ENCODE results near the gene PEX14.
"Not testable (repeated sequence)": the region's sequence is repeated elsewhere in the genome, so short reads cannot be mapped to it uniquely, and the experiment has no call there.

The PEX14 gene

DNA sequence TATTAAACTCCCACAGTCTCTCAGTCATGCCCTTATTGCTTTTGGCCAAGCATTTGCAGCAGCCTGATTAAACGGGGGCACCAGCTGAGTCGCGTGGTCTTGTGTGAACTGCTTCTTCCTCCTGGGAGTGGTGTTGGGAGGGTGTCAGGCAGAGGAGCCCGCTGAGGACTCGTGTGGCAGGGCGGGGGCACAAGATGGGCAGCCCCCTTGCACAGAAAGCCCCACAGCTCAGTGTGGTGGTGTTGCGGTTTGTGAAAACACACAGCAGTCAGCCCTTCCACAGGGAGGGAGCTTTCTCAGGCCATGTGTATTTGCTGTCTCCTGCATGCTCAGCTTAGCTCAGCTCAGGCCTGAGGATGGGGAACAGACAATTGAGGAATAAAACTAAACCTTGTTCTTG is 22.4 kb downstream of the PEX14 start:
- DNase-seq: no peak

DNA sequence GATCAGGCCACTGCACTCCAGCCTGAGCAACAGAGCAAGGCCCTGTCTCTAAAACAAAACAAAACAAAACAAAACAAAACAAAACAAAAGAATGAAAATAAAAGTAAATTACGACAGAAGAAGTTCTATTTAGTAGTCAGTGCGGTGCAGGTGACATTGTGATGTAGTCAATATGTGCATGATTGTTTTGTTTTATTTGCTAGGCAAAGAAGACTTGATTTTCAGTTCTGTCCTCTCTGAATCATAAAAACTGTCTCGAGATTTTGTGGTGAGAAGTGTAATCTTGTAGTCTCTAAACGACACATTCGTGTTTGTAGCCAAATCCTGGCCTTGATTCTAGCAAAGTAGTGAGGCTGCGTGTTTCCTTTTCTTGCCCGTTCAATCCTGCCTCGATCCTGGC is 23.5 kb downstream of the PEX14 start:
- no peak for DNase-seq

DNA sequence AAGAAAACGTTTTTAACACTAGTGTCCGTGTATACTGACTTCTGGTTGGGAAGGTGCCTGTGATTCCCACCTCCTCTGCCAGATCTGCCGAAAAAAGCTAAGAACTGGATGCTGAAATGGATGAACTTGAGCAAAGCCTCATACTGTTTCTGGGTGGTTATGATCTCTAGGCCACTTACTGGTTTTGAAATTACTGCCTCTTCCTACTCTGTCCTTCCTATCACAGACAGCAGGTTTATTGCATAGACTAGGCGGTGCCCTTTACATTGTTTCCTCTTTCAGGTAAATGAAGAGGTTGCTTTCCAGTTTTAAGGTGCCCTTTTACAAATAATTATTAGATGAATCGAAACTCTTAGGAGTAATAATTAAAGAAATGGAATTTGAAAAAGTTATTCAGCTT is 27.5 kb downstream of the PEX14 start:
- DNase-seq: no peak

DNA sequence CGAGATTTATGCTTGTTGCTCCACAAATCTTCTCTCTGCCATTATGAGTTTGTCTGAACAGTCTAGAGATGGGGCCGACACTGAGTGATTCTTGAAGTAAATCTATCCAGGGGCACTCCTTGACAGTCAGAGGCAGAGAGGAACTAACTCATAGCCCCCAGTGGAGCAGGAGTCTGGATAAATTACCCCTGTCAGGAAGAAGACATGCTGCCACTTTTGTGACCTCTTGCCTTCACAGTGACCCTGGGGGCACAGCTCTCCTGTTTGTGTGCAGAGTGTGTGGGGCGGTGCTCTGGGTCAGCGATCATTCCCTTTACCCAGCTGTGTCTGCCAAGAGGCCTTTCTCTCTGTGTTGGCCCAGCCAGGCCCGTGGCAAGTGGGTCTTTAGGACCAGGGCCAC is 29.5 kb downstream of the PEX14 start:
- DNase-seq: no peak

DNA sequence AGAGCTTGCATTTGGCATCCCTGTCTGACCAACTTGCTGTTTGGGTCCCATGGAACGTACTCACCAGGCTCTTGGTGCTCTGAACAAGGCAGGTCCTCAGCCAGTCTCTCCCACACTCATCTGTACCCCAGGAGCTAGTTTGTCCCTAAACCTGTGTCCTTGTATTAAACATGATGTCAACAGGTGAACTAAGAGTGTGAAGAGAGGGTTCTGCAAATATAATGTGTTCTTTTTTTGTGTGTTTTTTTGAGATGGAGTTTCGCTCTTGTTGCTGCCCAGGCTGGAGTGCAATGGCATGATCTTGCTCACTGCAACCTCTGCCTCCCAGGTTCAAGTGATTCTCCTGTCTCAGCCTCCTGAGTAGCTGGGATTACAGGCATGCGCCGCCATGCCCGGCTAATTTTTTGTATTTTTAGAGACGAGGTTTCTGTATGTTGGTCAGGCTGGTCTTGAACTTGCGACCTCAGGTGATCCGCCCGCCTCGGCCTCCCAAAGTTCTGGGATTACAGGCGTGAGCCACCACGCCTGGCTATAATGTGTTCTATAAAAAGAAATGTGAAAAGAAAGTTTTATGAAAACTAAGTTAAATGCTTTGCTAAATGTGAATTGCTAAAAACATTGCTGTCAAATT is 31.4 kb downstream of the PEX14 start:
- not testable (repeated sequence) for DNase-seq

DNA sequence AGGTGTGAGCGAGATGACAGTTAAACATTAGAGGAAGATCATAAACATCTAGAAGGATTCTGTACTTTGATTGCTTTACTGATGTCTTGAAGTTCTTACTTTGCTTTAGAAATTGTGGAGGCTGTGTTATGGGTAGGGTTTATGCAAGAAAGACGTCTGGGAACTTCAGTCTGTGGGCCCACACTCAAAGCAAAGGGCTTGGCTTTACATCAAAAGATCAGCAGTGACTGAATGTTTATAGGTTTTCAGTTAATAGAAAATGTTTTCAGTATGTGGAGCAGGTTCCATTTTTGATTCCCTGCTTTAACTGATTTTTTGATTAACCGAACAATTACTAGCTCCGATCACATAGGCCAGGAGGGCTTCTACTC is 31.9 kb downstream of the PEX14 start:
- DNase-seq: no peak

DNA sequence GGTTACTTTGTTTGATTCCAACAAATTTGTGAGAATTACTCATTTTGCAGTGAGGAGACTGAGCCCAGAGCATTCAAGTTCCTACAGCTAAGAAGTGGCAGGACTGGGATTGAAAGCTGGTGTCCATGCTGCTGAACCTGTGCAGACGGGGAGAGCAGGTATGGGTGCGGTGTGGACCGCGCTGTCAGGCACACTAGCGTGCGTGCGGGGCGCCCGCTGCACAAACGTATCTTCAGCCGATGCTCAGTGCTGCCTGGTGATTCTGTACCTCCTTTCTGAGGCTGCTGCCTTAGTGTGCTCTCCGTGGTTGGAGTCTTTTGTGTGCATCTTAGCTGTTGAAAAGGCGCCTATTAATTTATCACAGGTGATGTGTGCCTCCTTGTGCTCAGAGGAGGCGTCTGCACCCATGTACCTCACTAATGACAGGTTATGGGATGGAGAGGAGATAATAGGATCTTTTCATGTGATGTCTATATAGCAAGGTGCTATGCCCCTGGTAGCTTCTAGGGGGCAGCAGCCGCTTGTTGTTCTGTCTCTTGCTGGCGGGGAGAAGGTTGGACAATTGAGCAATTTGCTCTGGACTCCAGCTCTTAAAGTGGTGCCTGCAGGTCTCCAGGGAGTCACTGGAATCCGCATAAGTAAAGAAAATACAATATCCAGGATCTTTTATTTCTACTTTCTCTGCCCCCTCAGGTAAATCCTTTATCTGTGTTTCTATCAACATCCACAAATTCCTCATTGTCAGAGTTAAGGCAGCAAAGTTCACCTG is 32.5 kb downstream of the PEX14 start:
- peak; percentile 81 to 91 for DNase-seq

DNA sequence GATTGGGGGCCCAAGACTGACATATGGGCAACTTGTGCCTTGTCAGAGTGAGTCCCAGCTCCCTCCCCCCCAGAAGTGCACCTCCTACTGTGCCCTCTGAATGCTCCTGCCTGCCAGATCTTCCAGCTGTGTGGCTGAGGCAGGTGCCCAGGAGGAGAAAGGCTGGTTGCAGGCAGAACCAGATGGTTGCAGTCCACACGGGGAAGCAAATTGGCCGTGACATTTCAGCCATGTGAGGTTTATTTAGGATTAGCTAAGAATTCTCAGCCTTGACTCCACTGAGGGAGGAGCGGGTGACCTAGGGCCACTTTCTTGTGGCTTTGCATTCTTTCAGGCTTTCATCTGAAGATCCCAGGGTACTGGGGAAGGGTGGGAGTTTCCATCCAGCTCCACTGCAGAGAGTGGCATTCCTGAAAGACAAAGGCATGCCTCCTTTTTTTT is 33.8 kb downstream of the PEX14 start:
- no peak for DNase-seq

DNA sequence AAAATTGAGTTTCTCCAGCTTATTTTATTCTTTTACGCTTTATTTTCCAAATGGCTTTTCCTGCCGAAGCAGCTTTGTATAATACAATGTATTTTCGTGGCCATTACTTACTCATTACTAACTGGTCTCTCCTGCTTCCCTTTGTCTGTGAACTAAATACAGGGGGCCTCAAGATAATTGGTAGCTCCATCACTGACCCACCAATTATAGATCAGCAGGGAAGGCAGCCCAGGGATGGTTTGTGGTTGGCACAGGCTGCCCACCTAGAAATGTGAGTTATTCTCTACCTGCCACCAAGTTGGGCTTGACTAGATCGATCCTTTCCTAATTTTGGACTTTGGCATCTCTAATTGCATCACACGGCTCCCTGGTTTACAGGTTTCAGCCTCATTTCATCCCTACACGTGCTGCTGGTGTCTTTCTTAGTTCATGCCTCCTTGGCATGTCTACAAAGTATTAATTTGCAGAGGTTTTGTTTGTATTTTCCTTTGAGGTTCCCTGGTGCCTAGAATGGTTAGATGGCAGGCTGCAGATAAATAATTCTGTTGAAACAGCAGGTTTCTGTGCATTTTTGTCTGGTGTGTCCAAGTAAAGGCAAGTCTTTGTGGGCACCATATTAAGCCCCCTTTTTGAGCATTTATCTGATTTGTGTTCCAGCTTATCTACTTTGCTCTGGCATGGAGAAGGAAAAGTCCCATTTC is 35.2 kb downstream of the PEX14 start:
- no peak for DNase-seq

DNA sequence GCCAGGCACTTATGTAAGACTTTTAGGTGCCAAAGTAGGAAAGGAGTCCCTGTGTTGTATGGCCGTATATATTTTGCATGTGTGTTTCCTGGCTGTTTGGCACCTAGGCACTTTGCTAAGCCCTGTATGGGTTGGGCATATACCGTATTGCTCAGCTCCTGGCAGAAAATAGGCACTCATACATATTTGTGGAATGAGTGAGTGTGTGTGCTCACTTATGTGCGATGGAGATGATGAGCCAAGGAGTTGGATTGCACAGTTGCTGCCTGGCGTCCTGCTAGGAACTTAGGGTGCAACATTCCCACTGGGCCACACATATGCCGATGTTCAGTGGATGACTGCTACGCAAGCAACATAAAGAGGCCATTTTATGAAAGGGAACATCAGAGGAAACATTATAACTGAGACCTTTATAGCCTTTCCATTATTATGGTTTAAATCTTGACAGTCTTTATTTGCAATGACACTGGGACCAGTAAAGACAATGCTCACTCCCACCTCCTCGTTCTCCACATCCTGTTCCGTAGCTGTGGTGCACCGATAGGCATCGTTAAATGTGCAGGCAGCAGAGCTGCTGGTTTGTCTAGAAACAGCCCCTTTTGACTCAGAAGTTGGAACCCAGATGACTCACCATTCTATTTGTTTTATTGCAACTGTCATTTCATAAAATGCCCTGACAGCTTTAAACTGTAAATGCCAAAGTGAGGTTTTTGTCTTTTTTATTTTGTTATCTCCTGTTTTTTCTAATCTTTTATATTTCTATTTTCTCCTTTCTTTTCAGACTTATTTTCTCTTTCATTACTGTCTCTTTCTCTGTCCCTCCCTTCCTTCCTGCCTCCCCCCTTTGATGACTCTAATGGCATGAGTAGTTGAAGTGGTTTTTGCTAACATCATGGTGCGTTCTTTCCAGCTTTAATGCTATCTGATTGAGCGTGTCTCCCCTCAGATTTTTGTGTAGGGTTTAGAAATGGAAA is 36.1 kb downstream of the PEX14 start:
- DNase-seq: peak; percentile 89 to 91

DNA sequence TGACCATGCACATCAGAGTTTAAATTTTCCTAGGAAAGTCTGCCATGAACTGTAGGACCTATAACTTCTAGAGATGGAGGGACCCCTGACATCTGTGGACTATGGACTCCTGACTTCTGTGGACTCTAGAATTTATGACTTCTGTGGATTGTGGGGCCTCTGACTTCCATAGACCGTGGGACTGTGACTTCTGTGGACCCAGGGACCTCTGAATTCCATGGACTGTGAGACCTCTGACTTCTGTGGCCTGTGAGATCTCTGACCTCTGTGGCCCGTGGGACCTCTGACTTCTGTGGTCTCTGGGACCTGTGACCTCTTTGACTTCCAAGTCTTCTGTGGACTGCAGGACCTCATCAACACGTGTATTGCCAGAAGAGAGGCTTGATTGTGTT is 36.7 kb downstream of the PEX14 start:
- DNase-seq: no peak

DNA sequence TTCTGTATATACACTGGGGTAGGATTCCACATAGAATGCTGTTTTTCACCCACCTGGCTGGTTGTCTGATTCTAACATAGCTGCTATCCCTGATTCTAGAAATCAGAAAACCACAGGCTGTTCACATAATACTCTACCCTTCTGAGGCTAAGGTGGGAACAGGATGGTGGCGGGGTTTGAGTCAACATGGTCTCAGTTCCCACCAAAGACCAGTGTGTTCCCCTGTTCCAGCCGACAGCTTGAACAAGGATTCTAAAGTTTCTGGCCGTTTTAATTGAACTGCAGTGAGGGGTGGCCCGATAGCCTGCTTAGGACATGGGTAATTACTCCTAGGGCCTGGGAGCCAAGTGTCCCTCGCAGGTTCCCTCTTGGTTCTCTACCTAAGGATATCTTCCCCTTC is 38.4 kb downstream of the PEX14 start:
- no peak for DNase-seq

DNA sequence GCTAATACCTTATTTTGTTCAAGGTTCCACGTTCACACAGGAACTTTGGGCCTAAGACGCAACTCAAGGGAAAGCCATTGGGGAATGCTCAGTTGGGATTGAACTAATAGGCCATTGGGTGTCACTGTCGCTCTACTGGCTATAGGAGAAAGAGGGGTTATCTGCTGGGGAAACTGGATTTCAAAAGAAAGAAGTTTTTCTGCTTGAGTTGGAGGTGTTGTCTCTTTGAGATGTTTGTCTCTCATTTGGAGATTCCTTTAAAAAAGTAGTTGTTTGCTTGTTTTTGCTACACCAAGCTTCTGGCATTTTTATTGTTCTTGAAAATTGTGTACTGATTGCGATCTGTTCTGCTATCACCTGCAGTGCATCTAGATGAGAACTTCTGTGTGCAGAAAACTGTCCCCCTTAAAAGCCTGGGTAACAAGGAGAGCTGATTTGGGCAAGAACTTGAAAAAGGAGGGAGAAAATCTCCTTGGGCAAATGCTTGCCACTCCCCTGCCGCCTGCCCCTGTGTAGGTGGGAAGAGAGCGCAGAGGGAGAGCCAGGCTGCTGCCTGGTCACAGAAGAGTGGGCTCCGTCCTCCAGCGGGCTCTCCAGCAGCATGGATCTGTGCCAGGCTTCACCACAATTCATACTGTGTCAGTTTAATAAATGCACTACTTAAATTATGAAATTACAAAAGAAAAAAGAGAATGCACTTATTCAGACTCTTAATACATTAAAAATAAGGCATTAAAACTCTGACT is 39.9 kb downstream of the PEX14 start:
- DNase-seq: peak; percentile 58 to 77

DNA sequence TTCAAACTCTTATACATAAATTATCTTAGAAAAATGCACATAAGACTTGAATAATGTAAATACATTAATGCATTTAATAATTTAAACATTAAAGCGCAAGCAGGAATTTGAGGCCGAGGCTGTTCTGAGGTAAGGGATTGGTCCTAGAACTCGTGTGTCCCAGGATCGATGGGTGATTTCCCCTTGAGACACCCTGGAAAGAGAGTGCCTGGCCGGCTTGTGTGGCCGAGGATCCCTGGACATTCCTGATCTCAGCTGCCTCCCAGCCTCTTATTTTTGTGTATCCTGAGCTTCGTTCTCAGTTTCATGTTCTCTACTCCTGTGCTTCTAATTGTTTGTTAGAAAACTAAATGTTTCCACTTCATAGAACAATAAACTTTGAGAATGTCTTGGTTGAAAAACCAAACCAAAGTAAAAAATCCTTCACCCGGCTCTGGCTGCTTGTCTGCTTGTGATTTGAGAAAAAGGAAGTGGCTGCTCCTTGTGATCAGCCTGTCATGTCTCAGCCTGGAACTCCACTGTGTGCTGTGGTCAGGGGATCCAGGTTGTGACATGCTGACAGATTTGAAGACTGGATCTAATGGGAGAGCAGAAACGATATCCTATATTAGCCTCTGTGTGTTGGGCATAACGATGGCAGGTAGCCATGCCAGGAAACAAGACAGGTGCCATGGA is 40.7 kb downstream of the PEX14 start:
- DNase-seq: peak; percentile 74 to 78

DNA sequence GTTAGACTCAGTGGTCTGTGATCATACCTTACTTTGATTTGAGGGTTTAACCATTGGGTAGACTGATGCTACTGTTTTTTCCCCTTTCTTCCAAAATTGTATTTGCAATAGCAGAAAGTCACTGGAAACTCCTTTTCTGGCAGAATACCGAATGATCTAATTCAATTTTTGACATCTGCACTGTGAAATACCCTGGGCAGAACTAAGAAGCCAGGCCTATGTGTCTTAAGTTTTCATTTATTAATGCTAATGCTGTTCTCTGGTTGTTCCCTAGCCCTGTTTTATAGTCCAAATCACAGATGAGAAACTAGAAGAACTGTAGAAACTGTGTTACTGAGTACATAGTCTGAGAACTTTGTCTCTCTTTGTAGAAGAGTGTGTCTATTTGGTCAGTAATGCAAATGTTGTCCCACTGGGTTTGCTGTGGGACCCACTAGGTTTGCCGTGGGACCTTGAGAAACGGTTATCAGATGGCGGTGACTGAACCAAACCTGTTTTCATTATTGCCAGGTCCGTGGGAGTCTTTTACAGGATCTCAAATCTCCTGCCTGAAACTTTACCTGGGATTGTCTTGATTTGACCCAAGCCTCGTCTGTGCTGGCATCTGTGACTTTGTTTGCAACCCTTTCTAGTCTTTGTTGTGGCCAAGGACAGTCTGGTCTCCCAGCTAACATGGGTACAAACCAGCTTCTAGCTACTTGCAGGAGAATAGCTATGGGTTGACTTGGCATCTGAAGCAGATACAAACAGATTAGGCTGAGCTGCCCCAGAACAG is 41.4 kb downstream of the PEX14 start:
- DNase-seq: no peak

DNA sequence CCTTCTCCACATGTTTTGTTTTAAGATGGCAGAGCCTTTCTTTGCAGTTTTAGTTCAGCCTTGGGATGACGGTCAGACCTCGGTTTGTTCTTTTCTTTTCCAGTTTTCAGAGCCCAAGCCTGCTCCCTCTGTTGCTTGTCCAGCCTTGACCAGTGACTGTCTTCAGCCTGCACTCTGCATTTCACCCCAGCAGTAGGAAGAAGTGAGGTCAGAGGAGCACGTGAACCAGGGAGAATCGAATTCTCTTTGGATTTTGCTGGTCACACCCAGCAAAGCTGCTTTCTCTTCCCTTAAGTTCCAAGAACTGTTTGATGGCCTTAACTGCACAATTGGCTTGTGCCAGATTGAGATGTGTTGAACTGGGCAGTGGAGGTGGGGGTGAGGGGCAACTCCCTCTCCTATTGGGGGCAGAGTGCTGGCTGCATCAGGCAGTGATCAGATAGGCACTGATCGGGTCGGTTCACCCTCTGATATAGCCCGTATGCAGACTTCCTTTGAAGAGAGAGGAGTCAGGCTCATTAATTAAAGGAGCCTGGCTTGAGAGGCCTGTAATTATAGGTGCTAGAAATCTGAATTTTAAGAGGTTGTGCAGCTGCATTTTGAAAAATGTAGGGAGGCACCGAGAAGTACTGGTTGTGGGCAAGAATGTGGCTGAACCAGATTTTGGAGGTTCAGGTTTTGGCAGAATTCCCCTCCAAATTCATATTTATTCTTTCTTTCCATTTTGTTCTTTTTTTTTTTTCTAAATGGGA is 42.4 kb downstream of the PEX14 start:
- DNase-seq: no peak

DNA sequence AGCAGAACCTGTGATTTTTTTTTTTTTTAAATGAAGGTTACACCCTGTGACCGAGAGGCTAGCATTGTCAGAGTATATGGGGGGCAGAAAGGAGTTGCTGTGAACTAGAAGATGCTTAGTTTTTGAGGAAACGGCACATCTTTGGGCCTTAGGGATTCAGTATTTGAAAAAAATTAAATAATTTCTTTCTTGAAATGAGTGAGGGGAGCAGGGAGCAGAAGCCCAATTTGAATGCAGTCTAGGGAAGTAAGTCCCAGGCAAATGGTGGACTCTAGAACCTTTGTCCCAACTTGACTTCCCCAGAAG is 42.9 kb downstream of the PEX14 start:
- no peak for DNase-seq

DNA sequence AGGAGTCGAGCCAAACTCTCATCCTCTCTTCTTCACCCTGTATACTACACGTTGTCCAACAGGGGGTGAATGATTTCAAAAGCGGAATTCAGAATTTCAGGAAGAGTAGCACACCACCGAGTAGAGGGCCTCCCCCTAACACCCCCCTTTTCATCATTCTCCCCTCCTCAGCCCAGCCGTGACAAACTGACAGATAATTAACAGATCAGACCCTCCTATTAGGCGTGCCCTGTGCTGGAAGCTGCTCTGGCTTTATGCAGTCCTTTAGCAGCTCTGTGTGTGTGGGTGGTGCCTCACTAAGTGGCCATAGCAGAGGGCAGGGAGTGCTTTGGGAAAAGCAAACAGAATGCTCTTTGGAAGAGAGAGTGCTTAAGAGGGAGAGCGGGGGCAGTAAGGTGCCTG is 44.3 kb downstream of the PEX14 start:
- DNase-seq: no peak

DNA sequence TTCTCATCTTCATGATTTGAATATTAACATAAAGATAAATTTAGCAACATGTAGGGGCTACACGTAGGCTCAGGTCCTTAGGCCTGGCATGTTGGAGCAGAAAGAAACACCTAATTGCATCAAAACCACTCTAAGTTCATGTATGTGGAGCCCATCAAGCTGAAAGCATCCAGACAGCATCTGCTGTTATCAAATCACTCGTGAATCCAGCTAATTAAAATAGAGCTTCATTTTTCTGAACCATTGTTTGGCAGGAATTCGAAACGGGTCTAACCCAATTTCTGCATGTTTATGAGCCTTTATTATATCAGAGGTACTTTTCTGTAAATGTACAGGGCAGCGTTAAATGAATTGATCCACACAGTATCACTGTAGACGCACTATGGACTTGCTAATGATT is 45.7 kb downstream of the PEX14 start:
- no peak for DNase-seq

DNA sequence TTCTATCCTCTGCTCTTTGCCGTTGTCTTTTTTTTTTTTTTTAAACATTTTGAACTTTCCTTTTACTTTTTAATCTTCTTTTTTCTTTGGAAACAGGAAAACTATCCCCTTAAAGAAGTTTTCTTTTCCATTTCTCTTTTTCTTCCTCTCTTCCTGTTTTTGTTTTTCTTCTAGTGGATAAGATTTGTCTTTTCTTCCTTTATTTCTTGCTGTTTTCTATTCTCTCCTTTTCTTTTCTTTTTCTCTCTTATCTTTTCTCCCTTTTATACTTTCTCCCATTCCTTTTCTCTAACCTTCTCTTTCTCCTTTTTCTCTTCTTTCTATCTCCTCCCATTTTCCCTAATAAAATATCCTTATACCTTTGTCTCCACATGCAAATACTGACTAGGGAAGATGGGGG is 46.2 kb downstream of the PEX14 start:
- DNase-seq: no peak

All from Kasumi-1 (cell line).